SH-SY5Y (cell line): ENCODE measurements around the gene CC2D1A.

Experiments used
- GATA2 ChIP-seq: IDR thresholded peaks from 2 replicates; pipeline ENCODE4 v1.6.1; 2011; ENCODE audit warnings: mild to moderate bottlenecking, low read depth, low read length
- GATA3 ChIP-seq: IDR thresholded peaks from 2 replicates; pipeline ENCODE4 v1.6.1; 2011; ENCODE audit warnings: low read depth, mild to moderate bottlenecking, low read length, moderate library complexity

DNA sequence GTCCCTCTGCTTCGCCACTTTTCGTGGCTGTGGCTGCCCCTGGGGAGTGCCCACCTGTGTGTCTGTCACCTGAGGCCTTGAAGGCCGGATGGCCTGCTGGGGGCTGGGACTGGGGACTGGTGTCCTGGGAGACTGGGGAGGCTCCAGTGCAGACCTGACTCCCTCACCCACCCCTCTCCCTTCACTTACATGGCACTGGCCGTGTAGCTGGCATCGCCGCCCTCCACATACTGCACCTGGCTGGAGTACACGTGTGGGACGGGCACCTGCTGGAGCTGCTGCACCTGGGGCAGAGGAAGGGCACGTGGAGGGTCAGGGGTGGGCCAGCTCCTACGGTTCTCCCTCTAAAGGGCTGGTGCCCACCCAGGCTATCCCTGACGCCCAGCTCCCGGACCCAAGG lies 71.8 kb downstream of the CC2D1A start:
- TF ChIP-seq GATA2, result no peak
- no peak for TF ChIP-seq GATA3
